MCF 10A (cell line): Measurements from ENCODE around the gene MNX1. TPM values are rescaled to one million over a fixed set of nuclear protein-coding genes. Genes with fewer than 3 reads are reported as not detected.

Source experiments
- BruUV-seq: library from RNA; stranded (reverse); fragments of 400-500 nt; replicated peaks from 2 replicates; lab custom pipeline; 2021; lab: Mats Ljungman, UMichigan
- CTCF ChIA-PET: fragments of 300-600 bp; sonication (Branson Sonifier 250); formaldehyde crosslinking; extraction: SDS; loops from one replicate; lab custom pipeline; 2021; ENCODE audit warnings: antibody characterized with exemption, inconsistent platforms; lab: Yijun Ruan, JAX
- POLR2A ChIA-PET: fragments of 300-600, 350-650 bp; sonication (Branson Sonifier 250); formaldehyde crosslinking; extraction: SDS; loops from one replicate; lab custom pipeline; 2020; ENCODE audit warnings: antibody characterized with exemption, inconsistent platforms; lab: Yijun Ruan, JAX
- DNase-seq: peaks from one replicate; pipeline ENCODE4 v3.0.0-alpha.2; 2018; ENCODE audit not compliant: unreplicated experiment
- H3K27ac Mint-ChIP-seq: one replicate; pipeline ENCODE4 v1.8.0; 2022; ENCODE audit warnings: mild to moderate bottlenecking, low read depth, mixed read lengths; ENCODE audit not compliant: unreplicated experiment
- H3K27me3 Mint-ChIP-seq: one replicate; pipeline ENCODE4 v1.8.0; 2022; ENCODE audit warnings: mixed read lengths; ENCODE audit not compliant: insufficient read depth, unreplicated experiment
- H3K36me3 Mint-ChIP-seq: one replicate; pipeline ENCODE4 v1.8.0; 2022; ENCODE audit warnings: mild to moderate bottlenecking, moderate library complexity, mixed read lengths; ENCODE audit not compliant: insufficient read depth, unreplicated experiment
- H3K4me1 Mint-ChIP-seq: one replicate; pipeline ENCODE4 v1.8.0; 2022; ENCODE audit warnings: mixed read lengths; ENCODE audit not compliant: insufficient read depth, unreplicated experiment
- H3K4me3 Mint-ChIP-seq: one replicate; pipeline ENCODE4 v1.8.0; 2022; ENCODE audit warnings: mild to moderate bottlenecking, moderate library complexity, mixed read lengths; ENCODE audit not compliant: unreplicated experiment
- H3K9me3 Mint-ChIP-seq: one replicate; pipeline ENCODE4 v1.8.0; 2022; ENCODE audit warnings: mixed read lengths; ENCODE audit not compliant: unreplicated experiment
- intact Hi-C: fragments of 100-400 bp; cut with micrococcal nuclease; formaldehyde crosslinking; loops from 2 replicates; pipeline ENCODE4 v1.14.1; 2022
- total RNA-seq: library from RNA; stranded (reverse); gene quantifications from 2 replicates; pipeline ENCODE4 v1.2.3, GENCODE V29; 2022
- TF ChIP-seq, protein P1 (sequence below): fragments of 200-600 bp; IDR thresholded peaks from one replicate; pipeline ENCODE4 v1.8.0; 2022; ENCODE audit warnings: antibody characterized with exemption, mild to moderate bottlenecking; ENCODE audit not compliant: unreplicated experiment

MNX1 gene
- total RNA-seq, 1 experiment from 2014 or later: 0.47 TPM

- H3K9me3 Mint-ChIP-seq: no peaks in the 10 kb centered on the region
- H3K27ac Mint-ChIP-seq: no peak overlapping the region
- intact Hi-C loops: no loop called here
- TF ChIP-seq, protein P1, sequence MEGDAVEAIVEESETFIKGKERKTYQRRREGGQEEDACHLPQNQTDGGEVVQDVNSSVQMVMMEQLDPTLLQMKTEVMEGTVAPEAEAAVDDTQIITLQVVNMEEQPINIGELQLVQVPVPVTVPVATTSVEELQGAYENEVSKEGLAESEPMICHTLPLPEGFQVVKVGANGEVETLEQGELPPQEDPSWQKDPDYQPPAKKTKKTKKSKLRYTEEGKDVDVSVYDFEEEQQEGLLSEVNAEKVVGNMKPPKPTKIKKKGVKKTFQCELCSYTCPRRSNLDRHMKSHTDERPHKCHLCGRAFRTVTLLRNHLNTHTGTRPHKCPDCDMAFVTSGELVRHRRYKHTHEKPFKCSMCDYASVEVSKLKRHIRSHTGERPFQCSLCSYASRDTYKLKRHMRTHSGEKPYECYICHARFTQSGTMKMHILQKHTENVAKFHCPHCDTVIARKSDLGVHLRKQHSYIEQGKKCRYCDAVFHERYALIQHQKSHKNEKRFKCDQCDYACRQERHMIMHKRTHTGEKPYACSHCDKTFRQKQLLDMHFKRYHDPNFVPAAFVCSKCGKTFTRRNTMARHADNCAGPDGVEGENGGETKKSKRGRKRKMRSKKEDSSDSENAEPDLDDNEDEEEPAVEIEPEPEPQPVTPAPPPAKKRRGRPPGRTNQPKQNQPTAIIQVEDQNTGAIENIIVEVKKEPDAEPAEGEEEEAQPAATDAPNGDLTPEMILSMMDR: no peak
- no peaks in the 10 kb centered on the region for H3K27me3 Mint-ChIP-seq
- no peaks in the 10 kb centered on the region for H3K4me1 Mint-ChIP-seq
- CTCF ChIA-PET: no interaction called here
- BruUV-seq: no TSS peak
- no peaks in the 10 kb centered on the region for H3K36me3 Mint-ChIP-seq
- no peak for DNase-seq
- no peak overlapping the region for H3K4me3 Mint-ChIP-seq
- POLR2A ChIA-PET: no interaction called here
Observed at GRCh38 chr7:157044147-157044687, 33.8 kb upstream of the MNX1 start.

GRCh38 chr7:157043745-157044144 is 33.3 kb upstream of the MNX1 start:
- intact Hi-C loops: no loop called here
- no peak overlapping the region for H3K4me3 Mint-ChIP-seq
- H3K4me1 Mint-ChIP-seq: no peaks in the 10 kb centered on the region
- H3K27me3 Mint-ChIP-seq: no peaks in the 10 kb centered on the region
- CTCF ChIA-PET: no interaction called here
- no peaks in the 10 kb centered on the region for H3K9me3 Mint-ChIP-seq
- TF ChIP-seq, protein P1: no peak
- POLR2A ChIA-PET: no interaction called here
- H3K36me3 Mint-ChIP-seq: no peaks in the 10 kb centered on the region
- DNase-seq: peak; percentile 59
- no TSS peak for BruUV-seq
- no peak overlapping the region for H3K27ac Mint-ChIP-seq

DNA sequence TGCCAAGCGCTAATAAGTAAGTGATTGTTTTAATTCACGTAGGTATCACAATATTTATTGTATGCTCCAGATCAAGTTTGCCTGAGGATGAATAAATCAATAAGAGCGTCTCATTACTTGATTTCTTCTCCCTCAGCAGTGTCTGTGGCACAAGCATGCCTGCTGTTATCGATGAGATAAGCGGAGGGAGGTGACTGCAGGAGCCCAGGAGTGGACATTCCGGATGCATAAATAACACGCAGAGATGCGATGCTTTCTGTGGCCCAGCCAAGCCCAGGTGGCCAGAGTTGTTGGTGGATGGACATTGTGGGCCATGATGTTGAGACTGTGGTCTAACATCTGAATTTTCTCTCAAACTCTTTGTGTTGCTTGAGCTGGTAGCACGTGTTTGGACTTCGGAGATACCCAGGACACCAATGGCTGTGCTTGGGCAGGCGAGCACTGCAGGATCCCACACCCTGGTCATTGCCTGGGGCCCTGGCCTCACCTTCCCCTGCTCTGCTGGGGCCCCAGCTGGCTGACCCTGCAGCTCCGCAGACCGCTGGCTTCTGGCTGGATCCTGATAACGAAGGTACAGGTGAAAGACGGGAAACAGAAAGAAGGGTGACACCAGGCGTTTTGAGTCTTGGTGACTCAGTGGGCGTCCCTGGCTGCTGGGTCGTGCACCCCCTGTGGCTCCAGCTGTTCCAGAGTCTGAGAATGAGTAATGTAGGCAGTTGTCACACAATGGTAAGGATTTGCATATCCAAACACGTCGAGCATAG is 31.2 kb upstream of the MNX1 start:
- CTCF ChIA-PET: interaction anchor here (0.5 kb wide), 1 partner anchor 1284 kb away, joined by 3 read pairs; no protein-coding TSS in a partner anchor
- Mint-ChIP-seq H3K9me3 (peaks cover 5% of the 10 kb centered on the region), H3K27ac (no peak overlapping the region), H3K4me1 (no peaks in the 10 kb centered on the region), H3K4me3 (no peak overlapping the region), H3K27me3 (no peaks in the 10 kb centered on the region), H3K36me3 (no peaks in the 10 kb centered on the region)
- POLR2A ChIA-PET: no interaction called here
- DNase-seq: no peak
- intact Hi-C loops: no loop called here
- BruUV-seq: no TSS peak
- TF ChIP-seq, protein P1: no peak

- BruUV-seq: no TSS peak
- Mint-ChIP-seq H3K27me3 (no peaks in the 10 kb centered on the region), H3K36me3 (no peaks in the 10 kb centered on the region), H3K27ac (no peak overlapping the region), H3K4me1 (no peaks in the 10 kb centered on the region), H3K4me3 (no peak overlapping the region), H3K9me3 (peaks cover 12% of the 10 kb centered on the region)
- CTCF ChIA-PET: no interaction called here
- no peak for DNase-seq
- POLR2A ChIA-PET: no interaction called here
- intact Hi-C loops: no loop called here
- TF ChIP-seq, protein P1: no peak
Observed at GRCh38 chr7:157041004-157041403, 30.5 kb upstream of the MNX1 start.
